Measurements from ENCODE around the gene RASGEF1C.

DNA sequence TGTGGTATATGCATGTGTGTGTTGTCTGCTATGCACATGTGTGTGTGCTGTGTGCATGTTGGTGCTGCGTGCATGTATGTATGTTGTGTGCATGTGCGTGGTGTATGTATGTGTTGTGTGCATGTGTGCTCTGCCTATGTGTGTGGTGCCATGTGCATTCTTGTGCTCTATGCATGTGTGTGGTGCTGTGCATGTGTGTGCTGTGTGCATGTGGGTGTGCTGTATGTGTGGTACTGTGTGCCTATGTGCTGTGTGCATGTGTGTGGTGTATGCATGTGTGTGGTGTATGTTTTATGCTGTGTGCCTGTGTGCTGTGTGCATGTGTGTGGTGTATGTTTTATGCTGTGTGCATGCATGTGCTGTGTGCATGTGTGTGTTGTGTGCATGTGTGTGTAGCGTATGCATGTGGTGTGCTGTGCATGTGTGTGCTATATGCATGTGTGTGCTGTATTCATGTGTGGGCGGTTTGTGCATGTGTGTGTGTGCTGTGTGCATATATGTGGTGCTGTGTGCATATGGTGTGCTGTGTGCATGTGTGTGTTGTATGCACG, 4.7 kb upstream of the RASGEF1C start:
- TF ChIP-seq SP1 (IDR thresholded peaks at IDR 0.05) (no peak), BHLHE40 (IDR thresholded peaks at IDR 0.05; ENCODE audit: borderline replicate concordance) (no peak), TARDBP (IDR thresholded peaks at IDR 0.05) (no peak), LEF1 (IDR thresholded peaks at IDR 0.05; ENCODE audit: borderline replicate concordance) (no peak), SUZ12 (IDR thresholded peaks at IDR 0.05) (no peak), NFRKB (IDR thresholded peaks at IDR 0.05) (no peak), ELF4 (IDR thresholded peaks at IDR 0.05) (no peak), ARNT (IDR thresholded peaks at IDR 0.05) (no peak), FOXK2 (IDR thresholded peaks at IDR 0.05) (no peak)
- TF ChIP-seq, protein P1, sequence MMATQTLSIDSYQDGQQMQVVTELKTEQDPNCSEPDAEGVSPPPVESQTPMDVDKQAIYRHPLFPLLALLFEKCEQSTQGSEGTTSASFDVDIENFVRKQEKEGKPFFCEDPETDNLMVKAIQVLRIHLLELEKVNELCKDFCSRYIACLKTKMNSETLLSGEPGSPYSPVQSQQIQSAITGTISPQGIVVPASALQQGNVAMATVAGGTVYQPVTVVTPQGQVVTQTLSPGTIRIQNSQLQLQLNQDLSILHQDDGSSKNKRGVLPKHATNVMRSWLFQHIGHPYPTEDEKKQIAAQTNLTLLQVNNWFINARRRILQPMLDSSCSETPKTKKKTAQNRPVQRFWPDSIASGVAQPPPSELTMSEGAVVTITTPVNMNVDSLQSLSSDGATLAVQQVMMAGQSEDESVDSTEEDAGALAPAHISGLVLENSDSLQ (IDR thresholded peaks at IDR 0.05), result no peak
